Ishikawa (cell line): ENCODE data around the gene CHN2.

ENCODE experiments used
- CEBPB ChIP-seq: IDR thresholded peaks from 2 replicates; pipeline ENCODE4 v1.6.1; 2012
- EGR1 ChIP-seq: IDR thresholded peaks from 2 replicates; pipeline ENCODE4 v1.6.1; 2012
- RAD21 ChIP-seq: IDR thresholded peaks from 2 replicates; pipeline ENCODE4 v1.6.1; 2012; ENCODE audit warnings: low read depth
- REST ChIP-seq: IDR thresholded peaks from 2 replicates; pipeline ENCODE4 v1.6.1; 2012; ENCODE audit warnings: low read depth, mild to moderate bottlenecking
- TAF1 ChIP-seq: IDR thresholded peaks from 2 replicates; pipeline ENCODE4 v1.6.1; 2012; ENCODE audit warnings: low read depth, mild to moderate bottlenecking
- TCF12 ChIP-seq: IDR thresholded peaks from 2 replicates; pipeline ENCODE4 v1.6.1; 2012; ENCODE audit warnings: low read depth
- TEAD4 ChIP-seq: IDR thresholded peaks from 2 replicates; pipeline ENCODE4 v1.6.1; 2012
- YY1 ChIP-seq: IDR thresholded peaks from 2 replicates; pipeline ENCODE4 v1.6.1; 2012; ENCODE audit warnings: low read depth
- TF ChIP-seq, protein P1 (sequence below): IDR thresholded peaks from 2 replicates; pipeline ENCODE4 v1.6.1; 2012
- TF ChIP-seq, protein P2 (sequence below): IDR thresholded peaks from 2 replicates; pipeline ENCODE4 v1.6.1; 2012

DNA sequence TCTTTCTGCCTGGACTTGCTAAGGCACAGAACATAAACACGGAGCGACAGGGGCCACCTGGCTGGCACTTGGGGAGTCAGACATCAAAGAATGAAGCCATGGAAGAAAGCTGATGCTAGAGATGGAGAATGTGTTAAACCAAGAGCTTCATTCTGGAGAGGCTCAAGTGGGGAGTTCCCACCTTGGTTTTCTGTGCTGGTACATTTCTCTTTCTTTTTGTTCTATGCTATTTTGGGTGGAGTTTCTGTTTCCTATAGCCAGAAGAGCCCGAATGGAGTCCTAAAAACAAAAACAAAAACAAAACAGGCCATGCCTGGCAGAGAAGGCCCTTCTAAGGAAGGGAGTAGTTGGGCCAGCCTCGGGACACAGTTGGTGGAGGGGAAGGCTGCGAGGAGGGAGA is 220.6 kb downstream of the CHN2 start:
- TF ChIP-seq RAD21 (no peak), TAF1 (no peak), TCF12 (no peak), CEBPB (no peak), EGR1 (no peak), YY1 (no peak), TEAD4 (no peak), REST (no peak)
- TF ChIP-seq, protein P1, sequence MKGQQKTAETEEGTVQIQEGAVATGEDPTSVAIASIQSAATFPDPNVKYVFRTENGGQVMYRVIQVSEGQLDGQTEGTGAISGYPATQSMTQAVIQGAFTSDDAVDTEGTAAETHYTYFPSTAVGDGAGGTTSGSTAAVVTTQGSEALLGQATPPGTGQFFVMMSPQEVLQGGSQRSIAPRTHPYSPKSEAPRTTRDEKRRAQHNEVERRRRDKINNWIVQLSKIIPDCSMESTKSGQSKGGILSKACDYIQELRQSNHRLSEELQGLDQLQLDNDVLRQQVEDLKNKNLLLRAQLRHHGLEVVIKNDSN, result no peak
- TF ChIP-seq, protein P2, sequence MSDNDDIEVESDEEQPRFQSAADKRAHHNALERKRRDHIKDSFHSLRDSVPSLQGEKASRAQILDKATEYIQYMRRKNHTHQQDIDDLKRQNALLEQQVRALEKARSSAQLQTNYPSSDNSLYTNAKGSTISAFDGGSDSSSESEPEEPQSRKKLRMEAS, result no peak
